Measurements from ENCODE around the gene ITGA11. TPM values are rescaled to one million over a fixed set of nuclear protein-coding genes. Genes with fewer than 3 reads are reported as not detected.
A peak's percentile ranks its signal among the peaks of the same experiment; 100 is the strongest.

Gene ITGA11
- total RNA-seq, 2 donors from 2014 or later, result 12.6 to 35.4 TPM

GRCh38 chr15:68313501-68314410, 118.2 kb downstream of the ITGA11 start:
- Histone ChIP-seq H3K36me3 (peaks cover 8% of the 10 kb centered on the region), H3K9me3 (no peaks in the 10 kb centered on the region), H3K27me3 (no peaks in the 10 kb centered on the region), H3K27ac (no peak overlapping the region), H3K4me1 (peaks cover 0 to 19% of the 10 kb centered on the region in 2 donors), H3K4me3 (no peak overlapping the region)
- peak; percentile 40 for DNase-seq (ENCODE audit: low spot score)
- no peak for TF ChIP-seq CTCF (IDR thresholded peaks at IDR 0.05)

- no peak for TF ChIP-seq CTCF (IDR thresholded peaks at IDR 0.05)
- no peak overlapping the region for H3K27ac ChIP-seq
- peaks cover 0 to 19% of the 10 kb centered on the region in 2 donors for H3K4me1 ChIP-seq
- H3K4me3 ChIP-seq, result no peak overlapping the region
- peak; percentile 57 for DNase-seq (ENCODE audit: low spot score)
- no peaks in the 10 kb centered on the region for H3K9me3 ChIP-seq
- H3K36me3 ChIP-seq, result peaks cover 2% of the 10 kb centered on the region
- no peaks in the 10 kb centered on the region for H3K27me3 ChIP-seq
These were observed 119.2 kb downstream of the ITGA11 start for GRCh38 chr15:68312701-68313204.

GRCh38 chr15:68311859-68312557, 120.0 kb downstream of the ITGA11 start:
- Histone ChIP-seq H3K27me3 (no peaks in the 10 kb centered on the region), H3K4me3 (no peak overlapping the region), H3K27ac (no peak overlapping the region), H3K4me1 (peaks cover 0 to 19% of the 10 kb centered on the region in 2 donors), H3K36me3 (no peaks in the 10 kb centered on the region), H3K9me3 (no peaks in the 10 kb centered on the region)
- no peak for TF ChIP-seq CTCF (IDR thresholded peaks at IDR 0.05)
- DNase-seq (ENCODE audit: low spot score), result peak; percentile 42

GRCh38 chr15:68311464-68311835, 120.5 kb downstream of the ITGA11 start:
- H3K27ac ChIP-seq, result peak overlapping the region in 1 of 2 donors; percentile 20
- no peak for TF ChIP-seq CTCF (IDR thresholded peaks at IDR 0.05)
- no peaks in the 10 kb centered on the region for H3K36me3 ChIP-seq
- no peak overlapping the region for H3K4me3 ChIP-seq
- H3K9me3 ChIP-seq, result no peaks in the 10 kb centered on the region
- DNase-seq (ENCODE audit: low spot score), result no peak
- H3K4me1 ChIP-seq, result peaks cover 0 to 19% of the 10 kb centered on the region in 2 donors
- H3K27me3 ChIP-seq, result no peaks in the 10 kb centered on the region

GRCh38 chr15:68310804-68311463, 121.0 kb downstream of the ITGA11 start:
- H3K27me3 ChIP-seq, result no peaks in the 10 kb centered on the region
- H3K4me3 ChIP-seq, result no peak overlapping the region
- no peaks in the 10 kb centered on the region for H3K36me3 ChIP-seq
- H3K4me1 ChIP-seq, result peaks cover 0 to 17% of the 10 kb centered on the region in 2 donors
- TF ChIP-seq CTCF (IDR thresholded peaks at IDR 0.05), result no peak
- peak; percentile 51 for DNase-seq (ENCODE audit: low spot score)
- peak overlapping the region; percentile 8 to 20 for H3K27ac ChIP-seq
- no peaks in the 10 kb centered on the region for H3K9me3 ChIP-seq

Measured in right atrium auricular region (tissue), 2 donors.